Subcutaneous adipose tissue (tissue), 4 donors: ENCODE measurements around the gene P3H1. TPM values are rescaled to one million over a fixed set of nuclear protein-coding genes. Genes with fewer than 3 reads are reported as not detected.

Experiments
- CTCF ChIP-seq: fragments of 450-650 bp; IDR thresholded peaks from one replicate; pipeline ENCODE4 v1.5.1; 2016; ENCODE audit warnings: low read depth, mild to moderate bottlenecking, control low read depth, antibody characterized with exemption, moderate library complexity
- total RNA-seq, 4 donors: library from RNA; depleted of rRNA; stranded (reverse); fragments of >200 nt; gene quantifications; one replicate each; pipeline ENCODE4 v1.1.0, GENCODE V29; 2016

Gene P3H1
- total RNA-seq, 4 donors from 2014 or later: 22.0 to 33.8 (median 33.0) TPM

- no peak for TF ChIP-seq CTCF
Measured at GRCh38 chr1:42769811-42770210, 3.0 kb upstream of the P3H1 start.

GRCh38 chr1:42768172-42768571, 1.3 kb upstream of the P3H1 start:
- TF ChIP-seq CTCF: no peak

- no peak for TF ChIP-seq CTCF
Measured at GRCh38 chr1:42767510-42768000, 727 bp upstream of the P3H1 start.

- no peak for TF ChIP-seq CTCF
Measured at GRCh38 chr1:42765832-42766740, 742 bp downstream of the P3H1 start.

GRCh38 chr1:42765269-42765668, 1.6 kb downstream of the P3H1 start:
- TF ChIP-seq CTCF: no peak

- no peak for TF ChIP-seq CTCF
Measured at GRCh38 chr1:42762269-42762668, 4.6 kb downstream of the P3H1 start.

- TF ChIP-seq CTCF: no peak
Measured at GRCh38 chr1:42761567-42761966, 5.3 kb downstream of the P3H1 start.
